Brain microvascular endothelial cell (primary cell): ENCODE results near the gene KCND1.

Experiments
- DNase-seq: peaks from one replicate; pipeline ENCODE4 v3.0.0-alpha.2; 2020
- H3K27ac ChIP-seq: fragments of 250-450 bp; sonication (Bioruptor Pico); 2 replicates; pipeline ENCODE4 v1.5.1; 2020; ENCODE audit warnings: mild to moderate bottlenecking, moderate library complexity
- H3K27me3 ChIP-seq: fragments of 250-450 bp; sonication (Bioruptor Pico); replicated peaks from 2 replicates; pipeline ENCODE4 v1.5.1; 2020; ENCODE audit warnings: mild to moderate bottlenecking
- H3K36me3 ChIP-seq: fragments of 250-450 bp; sonication (Bioruptor Pico); replicated peaks from 2 replicates; pipeline ENCODE4 v1.5.1; 2020; ENCODE audit warnings: mild to moderate bottlenecking
- H3K4me3 ChIP-seq: 2 replicates; pipeline ENCODE4 v1.5.1; 2011; ENCODE audit warnings: low read depth, mild to moderate bottlenecking, control low read depth, low read length, moderate library complexity
- in situ Hi-C: cut with HindIII; loops from 2 replicates; pipeline ENCODE4 v1.10.0; 2017; ENCODE audit warnings: low sequenced_read_pairs, low pct_ligation_motif_present
- TF ChIP-seq, protein P1 (sequence below): IDR thresholded peaks from 2 replicates; pipeline ENCODE4 v1.5.1; 2011; ENCODE audit warnings: low read depth, mild to moderate bottlenecking, moderate library complexity, low read length, control low read depth, inconsistent platforms; ENCODE audit errors: missing control alignments

KCND1 gene

DNA sequence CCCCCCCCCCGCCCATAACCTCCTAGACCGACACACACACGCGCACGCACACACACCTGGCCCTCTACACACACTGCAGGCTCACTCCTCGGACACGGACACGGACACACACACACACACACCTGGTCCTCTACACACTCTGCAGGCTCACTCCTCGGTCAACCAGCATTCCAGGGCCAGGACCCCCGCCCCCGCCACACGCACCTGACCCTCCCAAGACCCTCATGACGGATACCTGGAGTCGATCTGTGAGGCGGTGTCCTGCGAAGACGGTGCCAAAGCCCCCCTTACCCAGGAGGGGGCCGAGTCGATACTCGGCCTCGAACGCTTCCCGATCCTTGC, 53.4 kb downstream of the KCND1 start:
- in situ Hi-C loops, result no loop called here
- TF ChIP-seq, protein P1, sequence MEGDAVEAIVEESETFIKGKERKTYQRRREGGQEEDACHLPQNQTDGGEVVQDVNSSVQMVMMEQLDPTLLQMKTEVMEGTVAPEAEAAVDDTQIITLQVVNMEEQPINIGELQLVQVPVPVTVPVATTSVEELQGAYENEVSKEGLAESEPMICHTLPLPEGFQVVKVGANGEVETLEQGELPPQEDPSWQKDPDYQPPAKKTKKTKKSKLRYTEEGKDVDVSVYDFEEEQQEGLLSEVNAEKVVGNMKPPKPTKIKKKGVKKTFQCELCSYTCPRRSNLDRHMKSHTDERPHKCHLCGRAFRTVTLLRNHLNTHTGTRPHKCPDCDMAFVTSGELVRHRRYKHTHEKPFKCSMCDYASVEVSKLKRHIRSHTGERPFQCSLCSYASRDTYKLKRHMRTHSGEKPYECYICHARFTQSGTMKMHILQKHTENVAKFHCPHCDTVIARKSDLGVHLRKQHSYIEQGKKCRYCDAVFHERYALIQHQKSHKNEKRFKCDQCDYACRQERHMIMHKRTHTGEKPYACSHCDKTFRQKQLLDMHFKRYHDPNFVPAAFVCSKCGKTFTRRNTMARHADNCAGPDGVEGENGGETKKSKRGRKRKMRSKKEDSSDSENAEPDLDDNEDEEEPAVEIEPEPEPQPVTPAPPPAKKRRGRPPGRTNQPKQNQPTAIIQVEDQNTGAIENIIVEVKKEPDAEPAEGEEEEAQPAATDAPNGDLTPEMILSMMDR, result no peak
- peak overlapping the region; percentile 48 for H3K27ac ChIP-seq

DNA sequence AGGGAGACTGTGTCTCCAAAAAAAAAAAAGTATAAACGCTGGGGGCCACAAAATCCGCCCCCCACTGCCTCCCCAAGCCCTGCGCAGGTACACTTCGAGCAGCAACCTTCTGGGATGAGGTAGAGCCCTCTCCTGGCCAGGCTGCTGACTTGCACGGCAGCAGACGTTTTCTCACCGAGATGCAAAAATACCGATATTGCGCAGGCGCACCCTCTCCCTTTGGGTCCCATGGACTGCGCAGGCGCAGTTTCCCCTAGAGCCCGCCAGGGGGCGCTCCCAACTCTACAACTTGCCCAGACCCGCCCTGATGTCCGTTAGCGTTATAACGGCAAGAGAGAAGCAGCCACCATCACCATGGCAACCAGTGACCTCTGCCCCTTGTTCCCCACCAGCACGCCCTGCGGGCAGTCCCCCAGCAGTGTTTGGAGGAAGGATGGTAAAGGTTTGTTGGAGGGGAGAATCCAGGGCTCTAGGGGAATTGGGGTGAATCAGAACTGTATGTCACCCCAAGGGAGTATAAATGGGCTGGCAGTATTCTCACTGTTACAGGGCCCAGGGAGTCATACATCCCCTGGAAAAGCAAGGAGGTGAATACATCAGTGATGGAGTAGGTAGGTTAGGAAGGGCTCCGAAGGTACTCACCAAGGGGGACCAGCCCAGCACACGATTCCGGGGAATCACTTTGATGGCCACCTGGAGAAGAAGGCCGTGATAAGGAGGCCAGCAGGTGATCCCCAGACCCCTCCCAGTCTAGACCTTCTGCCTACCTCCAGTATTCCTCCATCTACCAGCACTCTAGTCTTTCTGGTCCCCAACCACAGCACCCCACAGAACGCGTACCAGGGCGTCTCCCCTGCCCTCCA, 54.3 kb downstream of the KCND1 start:
- in situ Hi-C loops, result no loop called here
- H3K27me3 ChIP-seq, result no peaks in the 10 kb centered on the region
- peak overlapping the region; percentile 62 for H3K4me3 ChIP-seq
- peak overlapping the region; percentile 28 for H3K27ac ChIP-seq
- TF ChIP-seq, protein P1, result peak; percentile 89
- peak; percentile 86 for DNase-seq
- H3K36me3 ChIP-seq, result peaks cover 5% of the 10 kb centered on the region

More for the DNA sequence above, 53.4 kb downstream of the KCND1 start:
- H3K4me3 ChIP-seq, result peak overlapping the region; percentile 62
- no peak for DNase-seq
- H3K36me3 ChIP-seq, result peaks cover 5% of the 10 kb centered on the region
- no peaks in the 10 kb centered on the region for H3K27me3 ChIP-seq

DNA sequence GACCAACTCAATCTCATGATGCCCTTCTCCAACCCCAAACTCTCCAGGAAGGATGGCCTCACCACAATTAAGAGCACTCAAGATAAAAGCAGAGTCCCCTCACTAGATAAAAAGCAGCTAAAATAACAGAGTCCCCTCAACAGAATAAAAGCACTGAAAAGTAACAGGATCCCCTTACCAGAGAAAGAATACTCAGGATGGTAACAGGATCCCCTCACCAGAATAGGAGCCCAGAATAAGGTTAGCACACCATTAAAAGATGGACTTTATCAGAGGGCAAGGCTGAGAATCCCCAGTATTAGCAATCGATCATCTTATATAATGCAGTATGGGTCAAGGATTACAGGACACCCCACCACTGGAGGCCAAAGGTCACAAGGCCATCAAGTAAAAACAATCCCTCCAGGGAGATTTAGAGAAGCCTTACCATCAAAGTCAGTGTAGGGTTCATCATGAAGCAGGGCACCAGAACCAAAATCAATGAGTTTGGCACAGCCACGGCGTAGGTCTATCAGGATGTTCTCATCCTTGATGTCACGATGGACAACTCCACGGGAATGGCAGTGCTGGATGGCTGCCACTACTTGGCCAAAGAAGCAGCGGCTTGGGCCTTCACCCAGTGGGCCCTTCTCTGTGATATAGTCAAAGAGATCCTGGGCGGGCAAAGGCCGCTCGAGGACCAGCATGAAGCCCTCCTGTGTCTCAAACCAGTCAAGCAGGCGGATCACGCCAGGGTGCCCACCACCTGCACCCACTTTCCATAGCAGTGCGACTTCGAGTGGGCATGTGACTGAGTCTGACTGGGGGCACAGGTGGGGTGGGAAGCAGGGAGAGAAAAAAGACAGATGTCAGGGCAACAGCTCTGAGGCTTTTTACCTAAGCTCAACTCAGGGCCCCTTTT, 56.8 kb downstream of the KCND1 start:
- no peak for DNase-seq
- Histone ChIP-seq H3K27ac (no peak overlapping the region), H3K27me3 (no peaks in the 10 kb centered on the region), H3K4me3 (no peak overlapping the region), H3K36me3 (peaks cover 5% of the 10 kb centered on the region)
- TF ChIP-seq, protein P1, result no peak
- in situ Hi-C loops, result no loop called here

DNA sequence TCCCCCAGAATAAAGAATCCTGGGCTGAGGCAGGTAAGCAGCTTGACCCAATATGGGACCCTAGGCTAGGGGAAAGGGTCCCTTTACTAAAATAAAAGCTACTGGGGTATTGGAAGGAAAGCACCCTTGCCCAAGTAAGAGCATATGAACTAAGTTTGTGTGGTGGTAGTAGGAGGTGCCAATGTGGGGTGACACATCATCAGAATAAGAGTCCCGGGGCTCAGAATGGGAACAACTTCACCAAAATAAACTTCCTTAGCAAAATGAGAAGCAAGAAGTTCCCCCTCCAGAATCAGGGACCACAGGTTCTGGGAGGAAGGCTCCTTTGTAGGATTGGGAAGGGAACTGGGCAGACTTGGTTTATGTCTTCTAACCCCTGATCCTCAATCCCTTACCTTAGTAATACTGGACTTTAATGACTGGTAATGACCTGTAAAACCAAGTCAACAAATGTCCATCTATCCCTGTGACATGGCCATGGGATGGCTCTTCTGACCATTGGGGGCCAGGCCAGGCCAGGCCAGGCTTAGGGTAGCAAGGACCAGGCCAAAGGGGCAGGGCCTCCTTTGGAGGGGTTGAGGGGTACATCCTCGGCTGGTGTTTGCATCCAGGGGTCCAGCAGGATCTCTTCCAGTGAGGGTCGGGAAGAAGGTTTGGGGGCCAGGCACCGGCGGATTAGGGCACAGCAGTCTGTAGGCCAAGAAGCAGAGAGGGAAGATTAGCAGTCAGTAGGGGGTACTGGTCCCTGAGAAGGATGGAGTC, 57.9 kb downstream of the KCND1 start:
- TF ChIP-seq, protein P1, result no peak
- H3K4me3 ChIP-seq, result no peak overlapping the region
- in situ Hi-C loops, result no loop called here
- no peak for DNase-seq
- H3K27ac ChIP-seq, result no peak overlapping the region
- peaks cover 5% of the 10 kb centered on the region for H3K36me3 ChIP-seq
- no peaks in the 10 kb centered on the region for H3K27me3 ChIP-seq

DNA sequence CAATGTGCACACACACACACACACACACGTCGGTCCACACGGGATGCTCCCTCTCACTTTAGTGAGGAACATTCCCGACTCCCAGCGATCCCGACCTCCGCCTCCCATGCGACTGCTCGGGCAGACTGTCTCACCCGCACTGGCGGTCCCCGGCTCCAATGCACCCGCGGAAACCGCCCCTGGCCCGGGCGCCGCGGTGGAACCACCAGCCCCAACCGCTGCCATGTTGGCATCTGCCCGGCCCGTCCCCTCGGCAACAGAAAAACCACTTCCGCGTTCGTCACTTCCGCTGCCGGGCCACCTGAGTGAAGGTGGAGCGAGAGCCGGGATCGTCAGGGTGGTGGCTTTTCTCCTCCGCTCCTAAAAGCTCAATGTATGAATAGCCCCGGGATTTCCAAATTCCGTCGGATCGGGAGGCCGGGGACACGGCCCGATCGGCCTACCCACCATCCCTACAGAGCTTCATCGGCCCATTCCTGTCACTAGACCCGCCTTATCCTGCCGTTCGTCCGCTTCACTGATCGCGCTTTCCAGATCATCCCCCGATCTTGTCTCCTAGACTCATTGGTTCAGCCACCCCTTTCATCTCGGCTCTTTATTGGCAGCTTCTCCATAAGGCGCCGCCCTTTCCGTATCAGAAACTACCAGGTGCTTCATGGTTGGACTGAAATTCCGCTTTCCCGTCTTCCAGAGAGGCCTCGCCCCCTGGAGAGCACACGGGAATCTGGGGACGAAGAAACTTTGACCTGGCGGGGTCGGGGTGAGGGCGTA, 60.0 kb downstream of the KCND1 start, which contains the start of gene SLC35A2:
Gene SLC35A2, minus strand, starts transcription at position 235 of the 771 bp plus-strand sequence. Its CDS starts 10 bp downstream, at position 225.
- Histone ChIP-seq H3K4me3 (peak within 1 kb of the TSS; percentile 83), H3K27me3 (no peaks in the 10 kb centered on the region), H3K36me3 (peaks cover 5% of the 10 kb centered on the region), H3K27ac (peak within 1 kb of the TSS; percentile 87)
- TF ChIP-seq, protein P1, result no peak
- peak; percentile 70 for DNase-seq
- in situ Hi-C loops, result no loop called here
